Right ventricle myocardium superior (tissue), 1 donor: ENCODE data around the gene TMEM109. TPM values are rescaled to one million over a fixed set of nuclear protein-coding genes. Genes with fewer than 3 reads are reported as not detected.

Experiments used
- ATAC-seq: fragments of 200-7000 bp; cut with Tn5 transposase; one replicate; pipeline ENCODE4 v1.9.1; 2020; ENCODE audit warnings: mild to moderate bottlenecking; ENCODE audit not compliant: poor library complexity
- DNase-seq: peaks from one replicate; pipeline ENCODE4 v3.0.0-alpha.2; 2020
- intact Hi-C: fragments of 100-400 bp; cut with DNase I; formaldehyde crosslinking; loops from one replicate; pipeline ENCODE4 v1.11.2; 2022
- long read RNA-seq: library from polyadenylated mRNA; unstranded; transcript quantifications from one replicate; pipeline ENCODE4 v2.0.0, GENCODE V29; 2021
- total RNA-seq: library from RNA; stranded (reverse); fragmentation: NEBNext Ultra II Directional; extraction: Animal tissue kit (Norgen Biotek cat#: 25700); gene quantifications from one replicate; pipeline ENCODE4 v1.2.1, GENCODE V29; 2021
- donor health status: DM: no; HTN: yes; CAD: no; lungs with severe emphysema.

TMEM109 gene
- 82.2 TPM for total RNA-seq
- long read RNA-seq, transcript TMEM109-201 (4 exons, 2,413 nt): major isoform, 212 of 242 reads
- long read RNA-seq, transcript TMEM109-202 (3 exons, 1,959 nt): minor isoform, 6 of 242 reads
- long read RNA-seq, partial matches to known transcripts: 24 of 242 reads
- long read RNA-seq, other reads (novel, unspliced or antisense): 0 of 242 reads

GRCh38 chr11:60913793-60914632, at the start of gene TMEM109:
Gene TMEM109 (plus strand): TSS chr11:60914158. CDS start chr11:60919694, 5,536 bp downstream.
- ATAC-seq (peak; percentile 90), DNase-seq (peak; percentile 93)
- intact Hi-C loops: no loop called here

GRCh38 chr11:60864856-60865513, 49.0 kb upstream of the TMEM109 start:
- ATAC-seq (no peak), DNase-seq (no peak)
- intact Hi-C loops: no loop called here

GRCh38 chr11:60866911-60867870, 46.8 kb upstream of the TMEM109 start, which contains the start of gene ZP1:
Gene ZP1 (plus strand): TSS chr11:60867542. CDS start chr11:60867562, 20 bp downstream.
- DNase-seq: no peak
- intact Hi-C loops: no loop called here
- ATAC-seq: no peak

GRCh38 chr11:60867871-60868681, 45.9 kb upstream of the TMEM109 start:
- intact Hi-C loops: no loop called here
- DNase-seq (no peak), ATAC-seq (no peak)

DNA sequence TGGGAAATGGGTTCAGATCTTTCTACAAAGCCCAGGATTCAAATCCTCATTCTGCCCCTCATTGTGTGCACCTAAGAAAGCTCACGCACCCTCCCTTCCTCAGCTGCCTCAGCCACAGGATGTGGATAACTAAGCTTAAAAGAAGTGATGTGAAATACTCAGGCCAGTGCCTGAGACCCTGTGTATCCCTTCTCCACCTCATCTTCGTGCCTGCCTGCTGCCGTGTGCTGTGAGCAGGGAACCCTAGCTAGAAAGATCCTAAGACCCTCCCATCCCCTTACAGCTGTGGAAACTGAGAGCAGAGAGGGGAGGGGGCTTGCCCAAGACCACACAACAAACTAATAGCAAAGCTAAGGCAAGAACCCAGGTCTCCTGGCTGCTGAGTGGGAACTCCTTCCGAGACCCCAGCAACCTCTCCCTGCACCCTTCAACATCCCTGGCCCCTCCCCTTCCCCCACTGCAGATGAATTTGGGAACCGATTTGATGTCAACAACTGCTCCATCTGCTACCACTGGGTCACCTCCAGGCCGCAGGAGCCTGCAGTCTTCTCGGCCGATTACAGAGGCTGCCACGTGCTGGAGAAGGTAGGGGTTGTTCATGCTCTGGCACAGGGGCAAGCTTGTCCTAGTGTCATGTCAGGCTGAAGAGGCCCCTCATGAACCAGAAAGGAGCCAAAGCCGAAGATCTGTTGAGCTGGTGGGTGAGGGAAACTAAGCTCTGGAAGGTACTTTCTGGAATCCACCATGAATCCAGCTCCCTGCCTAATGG, 45.1 kb upstream of the TMEM109 start:
- no peak for DNase-seq
- intact Hi-C loops: no loop called here
- ATAC-seq: no peak

DNA sequence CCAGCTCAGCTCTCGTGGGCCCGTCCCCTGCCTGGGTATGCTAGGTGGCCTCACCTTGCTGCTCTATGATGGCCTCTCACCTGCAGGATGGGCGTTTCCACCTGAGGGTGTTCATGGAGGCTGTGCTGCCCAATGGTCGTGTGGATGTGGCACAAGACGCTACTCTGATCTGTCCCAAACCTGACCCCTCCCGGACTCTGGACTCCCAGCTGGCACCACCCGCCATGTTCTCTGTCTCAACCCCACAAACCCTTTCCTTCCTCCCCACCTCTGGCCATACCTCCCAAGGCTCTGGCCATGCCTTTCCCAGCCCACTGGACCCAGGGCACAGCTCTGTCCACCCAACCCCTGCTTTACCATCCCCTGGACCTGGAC, 44.5 kb upstream of the TMEM109 start:
- intact Hi-C loops: no loop called here
- no peak for ATAC-seq
- no peak for DNase-seq

- DNase-seq: no peak
- intact Hi-C loops: no loop called here
- no peak for ATAC-seq
These were observed 43.7 kb upstream of the TMEM109 start for GRCh38 chr11:60870276-60870675.

DNA sequence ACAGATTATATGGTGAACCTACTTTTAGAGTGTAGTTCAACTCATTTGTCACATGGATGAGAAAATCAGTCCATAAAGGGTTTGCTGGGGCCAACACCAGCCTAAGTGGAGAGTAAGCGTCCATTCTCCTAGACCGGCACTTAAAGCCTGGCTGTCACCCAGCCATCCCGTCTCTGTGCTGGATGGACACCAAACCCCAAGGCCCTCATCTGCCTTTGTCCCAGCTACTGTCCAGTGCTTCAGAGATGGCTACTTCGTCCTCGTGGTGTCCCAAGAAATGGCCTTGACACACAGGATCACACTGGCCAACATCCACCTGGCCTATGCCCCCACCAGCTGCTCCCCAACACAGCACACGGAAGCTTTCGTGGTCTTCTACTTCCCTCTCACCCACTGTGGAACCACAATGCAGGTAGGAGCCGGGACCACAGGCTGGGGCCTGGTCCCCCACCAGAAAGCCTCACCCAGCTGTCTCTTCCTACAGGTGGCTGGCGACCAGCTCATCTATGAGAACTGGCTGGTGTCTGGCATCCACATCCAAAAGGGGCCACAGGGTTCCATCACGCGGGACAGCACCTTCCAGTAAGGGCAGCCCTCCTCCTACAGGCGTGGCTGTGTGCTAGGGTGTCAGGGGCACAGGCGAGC, 43.1 kb upstream of the TMEM109 start:
- ATAC-seq (no peak), DNase-seq (no peak)
- intact Hi-C loops: no loop called here

GRCh38 chr11:60871378-60872061, 42.4 kb upstream of the TMEM109 start:
- DNase-seq: peak; percentile 75
- intact Hi-C loops: no loop called here
- ATAC-seq: peak; percentile 85

DNA sequence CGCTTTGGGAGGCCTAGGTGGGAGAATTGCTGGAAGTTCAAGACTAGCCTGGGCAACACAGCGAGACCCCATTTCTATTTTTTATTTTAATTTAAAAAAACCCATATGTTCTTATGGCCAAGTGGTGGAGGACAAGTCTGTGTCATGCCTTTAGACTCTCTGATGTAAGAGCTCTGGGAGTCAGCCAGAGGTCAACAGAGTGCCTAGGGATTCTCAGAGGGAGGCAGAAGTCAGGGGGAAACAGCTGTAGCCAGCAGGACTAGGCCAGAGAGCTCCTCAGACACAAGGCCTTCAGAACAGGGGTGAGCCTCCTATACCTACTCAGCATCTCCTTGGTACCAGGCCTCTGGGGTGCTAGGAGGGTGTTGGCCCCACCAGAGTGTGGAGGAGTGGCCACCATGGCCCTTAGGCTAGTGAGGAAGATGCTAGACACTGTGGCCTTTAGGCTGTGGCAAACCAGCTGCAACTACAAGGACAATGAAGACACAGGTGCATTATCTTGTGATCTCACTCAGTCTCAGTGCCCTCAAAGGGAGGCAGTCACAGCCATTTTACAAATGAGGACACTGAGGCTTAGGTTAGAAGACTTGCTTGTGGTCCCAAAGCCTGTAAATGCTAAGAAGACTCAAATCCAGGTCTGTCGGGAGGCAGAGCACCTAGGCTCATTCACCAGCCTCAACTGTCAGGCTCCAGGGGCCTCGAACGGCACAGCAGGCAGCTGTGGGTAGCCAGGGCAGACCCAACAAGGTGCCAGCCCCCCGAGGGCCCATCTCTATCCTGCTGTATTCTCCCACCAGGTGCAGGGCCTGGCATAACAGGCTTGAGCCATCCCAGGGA, 41.6 kb upstream of the TMEM109 start:
- DNase-seq (no peak), ATAC-seq (peak; percentile 88)
- intact Hi-C loops: no loop called here

GRCh38 chr11:60872961-60873524, 40.9 kb upstream of the TMEM109 start:
- no peak for DNase-seq
- peak; percentile 2 for ATAC-seq
- intact Hi-C loops: no loop called here

- intact Hi-C loops: no loop called here
- DNase-seq (no peak), ATAC-seq (no peak)
These were observed 40.4 kb upstream of the TMEM109 start for GRCh38 chr11:60873533-60873932.

DNA sequence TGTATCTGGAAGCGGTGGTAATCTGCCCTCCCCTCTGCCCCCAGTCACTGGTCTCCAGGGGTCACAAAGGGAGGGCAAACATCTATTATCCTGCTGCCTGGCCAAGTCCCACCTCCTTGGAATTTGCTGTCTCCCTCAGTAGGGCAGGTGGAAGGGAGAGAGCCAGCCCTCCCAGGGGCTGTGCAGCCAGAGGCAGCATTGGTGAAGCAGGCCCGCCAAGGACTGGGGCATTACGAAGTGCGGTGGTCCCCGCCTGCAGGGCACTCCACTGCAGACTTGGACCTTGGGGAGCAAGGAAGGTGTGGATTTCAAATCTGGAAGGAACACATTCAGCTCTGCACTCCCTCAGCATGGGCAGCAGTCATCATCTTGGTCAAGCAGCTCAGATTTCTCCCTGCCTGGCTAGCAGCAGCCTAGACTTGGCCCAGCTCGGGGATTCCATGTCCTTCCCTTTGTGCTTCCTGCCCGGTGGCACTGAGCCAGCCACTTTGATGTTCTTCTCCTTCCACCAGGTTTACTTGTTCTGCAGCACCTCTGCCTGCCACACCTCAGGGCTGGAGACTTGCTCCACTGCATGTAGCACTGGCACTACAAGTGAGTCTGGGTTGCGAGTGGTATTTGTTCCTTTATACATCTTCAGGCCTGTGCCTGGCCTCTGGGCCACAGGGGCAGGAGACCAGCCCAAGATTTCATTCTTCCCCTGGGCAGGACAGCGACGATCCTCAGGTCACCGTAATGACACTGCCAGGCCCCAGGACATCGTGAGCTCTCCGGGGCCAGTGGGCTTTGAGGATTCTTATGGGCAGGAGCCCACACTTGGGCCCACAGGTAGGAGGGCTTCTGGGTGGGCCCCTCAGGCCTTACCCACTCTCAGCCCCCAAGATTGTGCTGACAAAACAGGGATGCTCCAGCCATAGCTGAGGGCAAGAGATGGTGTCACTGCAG, 39.3 kb upstream of the TMEM109 start:
- intact Hi-C loops: loop anchor here (5.0 kb wide), 1 partner anchor 32 kb away; the partner anchor contains the start of gene CCDC86
- no peak for DNase-seq
- ATAC-seq: no peak
